Fibroblast of lung (primary cell): ENCODE results near the gene FOXQ1. TPM values are rescaled to one million over a fixed set of nuclear protein-coding genes. Genes with fewer than 3 reads are reported as not detected.
A peak's percentile ranks its signal among the peaks of the same experiment; 100 is the strongest.

Experiments used
- DNase-seq, 2 donors: peaks; one replicate each; pipeline versions ENCODE4 v3.0.0 to v3.0.0-alpha.2; 2010; ENCODE audit warnings: low read depth in 2 of 2
- H2AFZ ChIP-seq: 2 replicates; pipeline ENCODE4 v1.5.1; 2012; ENCODE audit warnings: low read length, control low read depth, inconsistent platforms
- H3K27ac ChIP-seq: 2 replicates; pipeline ENCODE4 v1.5.1; 2011; ENCODE audit warnings: low read length, control low read depth; ENCODE audit not compliant: insufficient read depth
- H3K27me3 ChIP-seq: 2 replicates; pipeline ENCODE4 v1.5.1; 2011; ENCODE audit warnings: mild to moderate bottlenecking, low read length; ENCODE audit not compliant: control insufficient read depth, insufficient read depth
- H3K36me3 ChIP-seq: 2 replicates; pipeline ENCODE4 v1.5.1; 2011; ENCODE audit warnings: low read length; ENCODE audit not compliant: control insufficient read depth, insufficient read depth
- H3K4me1 ChIP-seq: 2 replicates; pipeline ENCODE4 v1.5.1; 2011; ENCODE audit warnings: low read length; ENCODE audit not compliant: control insufficient read depth, insufficient read depth; ENCODE audit errors: extremely low read depth
- H3K4me2 ChIP-seq: 2 replicates; pipeline ENCODE4 v1.5.1; 2011; ENCODE audit warnings: low read length, control low read depth; ENCODE audit not compliant: insufficient read depth; ENCODE audit errors: extremely low read depth
- H3K4me3 ChIP-seq, 4 experiments: fragments of 200-600 bp in 1 of 4; sonication (generic) in 1 of 4; replicated peaks in 1 of 4; 2 replicates each; pipeline ENCODE4 v1.5.1; 2011 to 2016; ENCODE audit warnings: low read length in 4 of 4, low read depth in 3 of 4, mild to moderate bottlenecking in 3 of 4, control low read depth in 2 of 4, inconsistent platforms in 1 of 4, mixed read lengths in 1 of 4; ENCODE audit not compliant: insufficient read depth in 1 of 4; ENCODE audit errors: control extremely low read depth in 1 of 4
- H3K79me2 ChIP-seq: 2 replicates; pipeline ENCODE4 v1.5.1; 2012; ENCODE audit warnings: mild to moderate bottlenecking, low read length, inconsistent platforms; ENCODE audit not compliant: control insufficient read depth, insufficient read depth
- H3K9ac ChIP-seq: 2 replicates; pipeline ENCODE4 v1.5.1; 2011; ENCODE audit warnings: mild to moderate bottlenecking, low read length, control low read depth; ENCODE audit not compliant: insufficient read depth
- H3K9me3 ChIP-seq: 2 replicates; pipeline ENCODE4 v1.5.1; 2012; ENCODE audit warnings: low read depth, low read length; ENCODE audit not compliant: control insufficient read depth, insufficient read depth
- H4K20me1 ChIP-seq: 2 replicates; pipeline ENCODE4 v1.5.1; 2011; ENCODE audit warnings: low read length; ENCODE audit not compliant: control insufficient read depth, insufficient read depth; ENCODE audit errors: extremely low read depth
- EZH2 ChIP-seq: IDR thresholded peaks from 2 replicates; pipeline ENCODE4 v1.5.1; 2012; ENCODE audit warnings: low read length, control low read depth, mild to moderate bottlenecking; ENCODE audit errors: missing control alignments
- polyA plus RNA-seq, 2 donors: library from polyadenylated mRNA; depleted of rRNA in 1 of 2; stranded (reverse) in 1 of 2; unstranded in 1 of 2; fragments of >200 nt; gene quantifications; 2 replicates each; pipeline ENCODE4 v1.2.1, GENCODE V29; 2011 to 2012; ENCODE audit warnings: missing spikeins in 1 of 2
- total RNA-seq: library from RNA; depleted of rRNA; stranded (reverse); fragments of >200 nt; gene quantifications from 2 replicates; pipeline ENCODE4 v1.2.1, GENCODE V29; 2014
- TF ChIP-seq, protein P1 (sequence below), 2 donors: IDR thresholded peaks in 1 of 2; conservative IDR thresholded peaks in 1 of 2; 1 replicate in 1 of 2; 2 replicates in 1 of 2; pipeline ENCODE4 v1.5.1; 2011 to 2012; ENCODE audit warnings: low read length in 2 of 2, control low read depth in 1 of 2, inconsistent platforms in 1 of 2, low read depth in 1 of 2, mild to moderate bottlenecking in 1 of 2

The FOXQ1 gene
- total and polyA plus RNA-seq, 2 donors (not counting 1 experiment from before 2014, with no cell fraction given), result 1.8 to 2.0 TPM

- peaks cover 3% of the 10 kb centered on the region for H3K79me2 ChIP-seq
- peaks cover 4% of the 10 kb centered on the region for H3K4me1 ChIP-seq
- H4K20me1 ChIP-seq, result no peaks in the 10 kb centered on the region
- no peak for DNase-seq
- no peak overlapping the region for H3K27ac ChIP-seq
- no peaks in the 10 kb centered on the region for H3K27me3 ChIP-seq
- peak overlapping the region in 2 of 4 experiments; percentile 57 to 89 for H3K4me3 ChIP-seq
- no peak for TF ChIP-seq EZH2
- TF ChIP-seq, protein P1, sequence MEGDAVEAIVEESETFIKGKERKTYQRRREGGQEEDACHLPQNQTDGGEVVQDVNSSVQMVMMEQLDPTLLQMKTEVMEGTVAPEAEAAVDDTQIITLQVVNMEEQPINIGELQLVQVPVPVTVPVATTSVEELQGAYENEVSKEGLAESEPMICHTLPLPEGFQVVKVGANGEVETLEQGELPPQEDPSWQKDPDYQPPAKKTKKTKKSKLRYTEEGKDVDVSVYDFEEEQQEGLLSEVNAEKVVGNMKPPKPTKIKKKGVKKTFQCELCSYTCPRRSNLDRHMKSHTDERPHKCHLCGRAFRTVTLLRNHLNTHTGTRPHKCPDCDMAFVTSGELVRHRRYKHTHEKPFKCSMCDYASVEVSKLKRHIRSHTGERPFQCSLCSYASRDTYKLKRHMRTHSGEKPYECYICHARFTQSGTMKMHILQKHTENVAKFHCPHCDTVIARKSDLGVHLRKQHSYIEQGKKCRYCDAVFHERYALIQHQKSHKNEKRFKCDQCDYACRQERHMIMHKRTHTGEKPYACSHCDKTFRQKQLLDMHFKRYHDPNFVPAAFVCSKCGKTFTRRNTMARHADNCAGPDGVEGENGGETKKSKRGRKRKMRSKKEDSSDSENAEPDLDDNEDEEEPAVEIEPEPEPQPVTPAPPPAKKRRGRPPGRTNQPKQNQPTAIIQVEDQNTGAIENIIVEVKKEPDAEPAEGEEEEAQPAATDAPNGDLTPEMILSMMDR (conservative IDR thresholded peaks at IDR 0.05 in 1 of 2, IDR thresholded peaks at IDR 0.05 in 1 of 2; ENCODE audit: low read depth in 1 of 2, low read length in 2 of 2), result no peak
- no peaks in the 10 kb centered on the region for H3K9me3 ChIP-seq
- H3K9ac ChIP-seq, result no peak overlapping the region
- no peaks in the 10 kb centered on the region for H3K36me3 ChIP-seq
- peak overlapping the region; percentile 72 for H3K4me2 ChIP-seq
- H2AFZ ChIP-seq, result no peak overlapping the region
These were observed 2.7 kb downstream of the FOXQ1 start for GRCh38 chr6:1314617-1315016.

DNA sequence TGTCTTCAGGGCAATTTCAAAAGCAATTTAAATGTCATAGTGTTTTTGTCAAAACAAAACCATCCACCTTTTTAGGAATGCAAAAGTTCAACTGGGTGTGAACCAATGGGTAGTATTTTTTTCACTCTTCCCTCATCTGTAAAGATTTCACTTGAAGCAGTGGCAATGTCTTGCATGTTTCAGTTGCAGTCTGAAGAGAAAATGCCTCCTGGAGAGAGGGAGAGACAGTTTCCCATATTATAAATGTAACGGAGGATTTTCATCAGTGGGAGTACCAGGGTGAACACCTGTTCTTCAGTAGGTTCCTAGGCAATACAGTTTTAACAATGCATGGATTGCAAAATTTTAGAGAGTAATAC, 3.3 kb downstream of the FOXQ1 start:
- H3K27me3 ChIP-seq, result no peaks in the 10 kb centered on the region
- H3K79me2 ChIP-seq, result peaks cover 3% of the 10 kb centered on the region
- no peaks in the 10 kb centered on the region for H3K36me3 ChIP-seq
- peaks cover 4% of the 10 kb centered on the region for H3K4me1 ChIP-seq
- no peak for DNase-seq
- TF ChIP-seq, protein P1 (conservative IDR thresholded peaks at IDR 0.05 in 1 of 2, IDR thresholded peaks at IDR 0.05 in 1 of 2; ENCODE audit: low read depth in 1 of 2, low read length in 2 of 2), result no peak
- no peak for TF ChIP-seq EZH2
- H4K20me1 ChIP-seq, result no peaks in the 10 kb centered on the region
- no peaks in the 10 kb centered on the region for H3K9me3 ChIP-seq
- H3K27ac ChIP-seq, result no peak overlapping the region
- peak overlapping the region in 1 of 4 experiments; percentile 89 for H3K4me3 ChIP-seq
- no peak overlapping the region for H3K4me2 ChIP-seq
- no peak overlapping the region for H3K9ac ChIP-seq
- no peak overlapping the region for H2AFZ ChIP-seq

- H3K36me3 ChIP-seq, result no peaks in the 10 kb centered on the region
- H3K79me2 ChIP-seq, result peaks cover 3% of the 10 kb centered on the region
- H3K27me3 ChIP-seq, result no peaks in the 10 kb centered on the region
- H3K9me3 ChIP-seq, result no peaks in the 10 kb centered on the region
- peak overlapping the region; percentile 9 to 89 (median 40) for H3K4me3 ChIP-seq
- H3K4me1 ChIP-seq, result peaks cover 4% of the 10 kb centered on the region
- peak overlapping the region; percentile 93 for H3K4me2 ChIP-seq
- no peak for DNase-seq
- H2AFZ ChIP-seq, result no peak overlapping the region
- H4K20me1 ChIP-seq, result no peaks in the 10 kb centered on the region
- H3K27ac ChIP-seq, result peak overlapping the region; percentile 57
- TF ChIP-seq, protein P1 (conservative IDR thresholded peaks at IDR 0.05 in 1 of 2, IDR thresholded peaks at IDR 0.05 in 1 of 2; ENCODE audit: low read depth in 1 of 2, low read length in 2 of 2), result no peak
- no peak for TF ChIP-seq EZH2
- peak overlapping the region; percentile 75 for H3K9ac ChIP-seq
These were observed 3.9 kb downstream of the FOXQ1 start for GRCh38 chr6:1315560-1316386.
